Measurements from ENCODE around the gene RADX.

GRCh38 chrX:106702636-106703035 is 90.9 kb downstream of the RADX start:
- TF ChIP-seq CTCF (IDR thresholded peaks at IDR 0.05) (no peak), EZH2phosphoT487 (IDR thresholded peaks at IDR 0.05; ENCODE audit: borderline replicate concordance, low read depth) (no peak), RXRA (IDR thresholded peaks at IDR 0.05; ENCODE audit: borderline replicate concordance, low read depth) (no peak), JUND (IDR thresholded peaks at IDR 0.05) (no peak), MAX (IDR thresholded peaks at IDR 0.05; ENCODE audit: low read depth) (no peak), EP300 (IDR thresholded peaks at IDR 0.05; ENCODE audit: borderline replicate concordance in 1 of 2, low read depth in 1 of 2, low read length in 1 of 2) (no peak), MEF2A (IDR thresholded peaks at IDR 0.05; ENCODE audit: borderline replicate concordance, low read depth) (no peak)

All from SK-N-SH (cell line).